HG02763 (cell line): Measurements from ENCODE around the gene ELF1.

Experiments
- ATAC-seq: cut with Tn5 transposase; IDR thresholded peaks from one replicate; pipeline ENCODE4 v1.9.1; 2021; ENCODE audit warnings: mild to moderate bottlenecking, moderate library complexity; ENCODE audit not compliant: unreplicated experiment

ELF1 gene

GRCh38 chr13:41019011-41019487 lies at the start of gene ELF1:
ELF1 (minus strand) TSS chr13:41019316; CDS start chr13:40982054, 37,262 bp downstream.
- ATAC-seq: peak; percentile 93

GRCh38 chr13:41065078-41065477 lies 46.0 kb upstream of the ELF1 start:
- ATAC-seq: no peak

GRCh38 chr13:41064493-41064892 lies 45.4 kb upstream of the ELF1 start:
- ATAC-seq: no peak

- ATAC-seq: peak; percentile 28
These were observed 43.1 kb upstream of the ELF1 start for GRCh38 chr13:41061914-41062837.

- ATAC-seq: peak; percentile 61
These were observed 42.2 kb upstream of the ELF1 start, which contains the start of gene WBP4 for GRCh38 chr13:41061075-41061913. WBP4 (plus strand) TSS chr13:41061509; CDS start chr13:41061674, 165 bp downstream.

- peak; percentile 27 for ATAC-seq
These were observed 41.6 kb upstream of the ELF1 start for GRCh38 chr13:41060724-41061074.

- peak; percentile 44 for ATAC-seq
These were observed 41.1 kb upstream of the ELF1 start for GRCh38 chr13:41060082-41060723.

- ATAC-seq: no peak
These were observed 40.5 kb upstream of the ELF1 start for GRCh38 chr13:41059456-41060081.

- no peak for ATAC-seq
These were observed 39.4 kb upstream of the ELF1 start for GRCh38 chr13:41058295-41059070.

- ATAC-seq: no peak
These were observed 38.0 kb upstream of the ELF1 start for GRCh38 chr13:41056826-41057711.

GRCh38 chr13:41056194-41056593 lies 37.1 kb upstream of the ELF1 start:
- ATAC-seq: no peak

GRCh38 chr13:41054919-41055619 lies 36.0 kb upstream of the ELF1 start:
- no peak for ATAC-seq

GRCh38 chr13:41054212-41054877 lies 35.2 kb upstream of the ELF1 start:
- ATAC-seq: no peak

GRCh38 chr13:41053384-41053826 lies 34.3 kb upstream of the ELF1 start:
- ATAC-seq: peak; percentile 55

- no peak for ATAC-seq
These were observed 33.3 kb upstream of the ELF1 start for GRCh38 chr13:41052441-41052840.

GRCh38 chr13:41049480-41050440 lies 30.6 kb upstream of the ELF1 start:
- no peak for ATAC-seq
